GM12878 (cell line): ENCODE data around the gene EEF2K. TPM values are rescaled to one million over a fixed set of nuclear protein-coding genes. Genes with fewer than 3 reads are reported as not detected.

Source experiments
- ATAC-seq: fragments of 200-7000 bp; cut with Tn5 transposase; 3 replicates; pipeline ENCODE4 v1.9.1; 2020; ENCODE audit warnings: mild to moderate bottlenecking, moderate library complexity
- BruUV-seq: library from RNA; stranded (reverse); fragments of 400-500 nt; replicated peaks from 2 replicates; lab custom pipeline; 2021; lab: Mats Ljungman, UMichigan
- CTCF ChIA-PET: fragments of 300-600 bp; sonication (Branson Sonifier 250); formaldehyde crosslinking; extraction: SDS; loops from one replicate; lab custom pipeline; 2021; ENCODE audit warnings: inconsistent platforms; lab: Yijun Ruan, JAX
- POLR2A ChIA-PET: fragments of 350-600 bp; formaldehyde crosslinking; extraction: SDS; loops from one replicate; lab custom pipeline; 2021; ENCODE audit warnings: inconsistent platforms; lab: Charles Lee
- RAD21 ChIA-PET: fragments of 300-600 bp; sonication (Branson Sonifier 250); formaldehyde crosslinking; loops from one replicate; lab custom pipeline; 2023; ENCODE audit warnings: antibody characterized with exemption; ENCODE audit not compliant: unreplicated experiment; lab: Charles Lee
- SMC1A ChIA-PET: fragments of 300-600 bp; sonication (Branson Sonifier 250); formaldehyde crosslinking; loops from one replicate; lab custom pipeline; 2023; ENCODE audit not compliant: unreplicated experiment, uncharacterized antibody; lab: Charles Lee
- DNase-seq: peaks from one replicate; pipeline ENCODE4 v3.0.0-alpha.2; 2011; ENCODE audit warnings: low read depth, low spot score
- FAIRE-seq: peaks from 3 replicates; lab custom pipeline; 2011; peaks lifted over from hg19 to GRCh38; lab: Jason Lieb, UNC
- H2AFZ ChIP-seq: 2 replicates; pipeline ENCODE4 v1.6.0; 2011; ENCODE audit warnings: low read depth, low read length, control low read depth; ENCODE audit not compliant: control insufficient read depth
- H3K27ac ChIP-seq: 2 replicates; pipeline ENCODE4 v1.5.1; 2011; ENCODE audit warnings: control low read depth; ENCODE audit not compliant: control insufficient read depth, insufficient read depth
- H3K27me3 ChIP-seq, 2 experiments: replicated peaks in 1 of 2; 2 replicates each; pipeline versions ENCODE4 v1.6.0 to v1.6.1; 2011; ENCODE audit warnings: low read length in 1 of 2; ENCODE audit not compliant: control insufficient read depth in 2 of 2, insufficient read depth in 2 of 2
- H3K36me3 ChIP-seq, 2 experiments: 2 replicates each; pipeline ENCODE4 v1.5.1; 2011; ENCODE audit warnings: low read length in 1 of 2; ENCODE audit not compliant: control insufficient read depth in 2 of 2, insufficient read depth in 2 of 2
- H3K4me1 ChIP-seq: 2 replicates; pipeline ENCODE4 v1.6.1; 2011; ENCODE audit warnings: mild to moderate bottlenecking, low read length, moderate library complexity, mixed read lengths; ENCODE audit not compliant: control insufficient read depth, insufficient read depth
- H3K4me2 ChIP-seq: 2 replicates; pipeline ENCODE4 v1.6.0; 2011; ENCODE audit warnings: control low read depth; ENCODE audit not compliant: control insufficient read depth, insufficient read depth
- H3K4me3 ChIP-seq: fragments of 200-600 bp; sonication (generic); 2 replicates; pipeline ENCODE4 v1.5.1; 2016
- H3K79me2 ChIP-seq: 2 replicates; pipeline ENCODE4 v1.6.0; 2011; ENCODE audit warnings: low read length; ENCODE audit not compliant: control insufficient read depth, insufficient read depth
- H3K9ac ChIP-seq: 2 replicates; pipeline ENCODE4 v1.8.0; 2011; ENCODE audit warnings: low read length, control low read depth, mixed read lengths; ENCODE audit not compliant: control insufficient read depth, insufficient read depth
- H3K9me3 ChIP-seq: replicated peaks from 3 replicates; pipeline ENCODE4 v1.5.1; 2011; ENCODE audit warnings: mild to moderate bottlenecking, low read length; ENCODE audit not compliant: control insufficient read depth, insufficient read depth
- H4K20me1 ChIP-seq: 2 replicates; pipeline ENCODE4 v1.6.0; 2011; ENCODE audit not compliant: control insufficient read depth, insufficient read depth
- BRCA1 ChIP-seq: IDR thresholded peaks from 2 replicates; pipeline ENCODE4 v1.6.1; 2011; ENCODE audit warnings: low read depth, low read length, improper control_type of control experiment
- DPF2 ChIP-seq: fragments of 450-650 bp; IDR thresholded peaks from 2 replicates; pipeline ENCODE4 v1.6.1; 2017; ENCODE audit warnings: mild to moderate bottlenecking
- EED ChIP-seq: sonication (generic); IDR thresholded peaks from 2 replicates; pipeline ENCODE4 v1.6.1; 2016; ENCODE audit warnings: antibody characterized with exemption, low read depth
- EGR1 ChIP-seq, 2 experiments: IDR thresholded peaks; 1 replicate in 1 of 2; 2 replicates in 1 of 2; pipeline ENCODE4 v1.6.1; 2011 to 2012; ENCODE audit warnings: low read depth in 2 of 2, low read length in 2 of 2, borderline replicate concordance in 1 of 2, mild to moderate bottlenecking in 1 of 2, moderate library complexity in 1 of 2
- EZH2 ChIP-seq: IDR thresholded peaks from 2 replicates; pipeline ENCODE4 v1.6.1; 2012; ENCODE audit warnings: low read depth, mild to moderate bottlenecking, control low read depth, inconsistent platforms, low read length, borderline replicate concordance; ENCODE audit not compliant: control insufficient read depth
- FOS ChIP-seq: IDR thresholded peaks from 3 replicates; pipeline ENCODE4 v1.6.1; 2011; ENCODE audit warnings: borderline replicate concordance; ENCODE audit not compliant: insufficient read length; ENCODE audit errors: extremely low read depth
- HDAC6 ChIP-seq: fragments of 200-600 bp; sonication (generic); IDR thresholded peaks from one replicate; pipeline ENCODE4 v1.8.0; 2017; ENCODE audit warnings: antibody characterized with exemption; ENCODE audit not compliant: unreplicated experiment
- HDGF ChIP-seq: fragments of 450-650 bp; IDR thresholded peaks from 2 replicates; pipeline ENCODE4 v1.6.1; 2016; ENCODE audit warnings: antibody characterized with exemption
- NRF1 ChIP-seq: conservative IDR thresholded peaks from 2 replicates; pipeline ENCODE4 v1.6.1; 2011; ENCODE audit warnings: mild to moderate bottlenecking, low read depth, low read length, improper control_type of control experiment
- POLR2A ChIP-seq: IDR thresholded peaks from 2 replicates; pipeline ENCODE4 v1.6.1; 2011; ENCODE audit warnings: low read depth, mild to moderate bottlenecking, low read length
- RAD21 ChIP-seq: IDR thresholded peaks from 2 replicates; pipeline ENCODE4 v1.6.1; 2011; ENCODE audit warnings: mild to moderate bottlenecking, low read depth, low read length, moderate library complexity; ENCODE audit not compliant: insufficient read depth
- RB1 ChIP-seq: fragments of 450-650 bp; formaldehyde crosslinking; IDR thresholded peaks from 2 replicates; pipeline ENCODE4 v1.6.1; 2017; ENCODE audit warnings: mild to moderate bottlenecking, borderline replicate concordance
- RCOR1 ChIP-seq: conservative IDR thresholded peaks from 2 replicates; pipeline ENCODE4 v1.6.1; 2012; ENCODE audit warnings: low read depth, low read length, improper control_type of control experiment
- SMAD5 ChIP-seq: IDR thresholded peaks from 2 replicates; pipeline ENCODE4 v1.6.1; 2016; ENCODE audit warnings: antibody characterized with exemption, low read depth
- SP1 ChIP-seq: IDR thresholded peaks from one replicate; pipeline ENCODE4 v1.6.1; 2011; ENCODE audit warnings: low read depth, low read length
- STAT1 ChIP-seq: fragments of 450-650 bp; conservative IDR thresholded peaks from 2 replicates; pipeline ENCODE4 v1.6.1; 2014; ENCODE audit warnings: antibody characterized with exemption, mild to moderate bottlenecking
- STAT3 ChIP-seq: IDR thresholded peaks from 2 replicates; pipeline ENCODE4 v1.6.1; 2011; ENCODE audit warnings: low read depth, low read length, improper control_type of control experiment
- TAF1 ChIP-seq: IDR thresholded peaks from 2 replicates; pipeline ENCODE4 v1.6.1; 2011; ENCODE audit warnings: mild to moderate bottlenecking, low read depth, low read length, borderline replicate concordance
- TARDBP ChIP-seq: IDR thresholded peaks from 2 replicates; pipeline ENCODE4 v1.6.1; 2016; ENCODE audit warnings: borderline replicate concordance
- ZNF207 ChIP-seq: fragments of 450-650 bp; IDR thresholded peaks from 2 replicates; pipeline ENCODE4 v1.6.1; 2014; ENCODE audit warnings: antibody characterized with exemption, mild to moderate bottlenecking, borderline replicate concordance
- WGBS: methylation state at CpG from one replicate; pipeline ENCODE4 v1.1.6; 2016; ENCODE audit warnings: low lambda C conversion rate; ENCODE audit not compliant: insufficient replicate concordance, insufficient coverage; ENCODE audit errors: missing lambda C conversion rate; 5-methylcytosine and 5-hydroxymethylcytosine counted together
- in situ Hi-C: fragments of 300-500 bp; cut with MboI; formaldehyde crosslinking; loops from 9 replicates; pipeline ENCODE4 v1.14.3; 2018; ENCODE audit warnings: mixed read lengths
- intact Hi-C: fragments of 100-400 bp; cut with micrococcal nuclease; formaldehyde crosslinking; loops from one replicate; pipeline ENCODE4 v1.14.2; 2022; ENCODE audit not compliant: unreplicated experiment
- polyA plus RNA-seq, 11 experiments: library from polyadenylated mRNA; depleted of rRNA in 4 of 11; unstranded in 6 of 11; stranded (reverse) in 5 of 11; fragments of >200 nt; fragmentation: Nextera tagmentation in 4 of 11; fragmentation: Illumina TruSeq in 1 of 11; extraction: Ambion mirVana in 4 of 11; extraction: Trizol in 1 of 11; gene quantifications; 1 replicate in 1 of 11; 2 replicates in 10 of 11; pipeline versions ENCODE4 v1.2.1 to v1.2.3, GENCODE V29; 2011 to 2016; ENCODE audit warnings: inconsistent platforms in 2 of 11, missing spikeins in 2 of 11, low read depth in 1 of 11
- total RNA-seq, 4 experiments: library from RNA; depleted of rRNA in 3 of 4; stranded (reverse); fragments of >200 nt in 3 of 4; fragmentation: Illumina TruSeq in 1 of 4; extraction: Trizol in 1 of 4; gene quantifications; 2 replicates each; pipeline versions ENCODE4 v1.2.1 to v1.2.3, GENCODE V29; 2013 to 2021

The EEF2K gene
- total and polyA plus RNA-seq, 10 of the 15 experiments (the other 5 are each of a cell fraction or from before 2014, with no cell fraction given), result 2.0 to 29.6 (median 12.2) TPM

DNA sequence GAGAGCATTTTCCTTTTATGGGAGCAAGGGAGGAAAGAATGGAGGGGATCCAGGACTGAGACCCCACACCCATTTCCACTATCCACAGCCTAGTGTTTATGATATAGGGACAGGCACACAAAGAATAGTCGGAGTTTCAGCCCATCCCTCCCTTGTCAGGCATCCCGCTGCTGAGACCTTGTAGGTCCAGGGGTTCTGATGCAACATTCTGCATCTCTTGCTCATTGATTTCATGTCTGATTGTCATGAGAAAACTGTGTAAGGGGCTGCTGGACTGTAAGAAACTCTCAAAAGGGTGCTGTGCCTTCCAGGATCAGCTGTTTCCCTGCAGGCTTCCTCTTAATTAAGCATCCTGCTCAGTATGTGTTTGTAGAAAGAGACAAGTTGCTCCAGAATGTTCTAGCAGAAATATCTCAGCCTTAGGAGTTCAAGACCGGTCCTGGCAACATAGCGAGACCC, 85.8 kb downstream of the EEF2K start:
- H3K9ac ChIP-seq, result no peak overlapping the region
- no peak for FAIRE-seq
- H4K20me1 ChIP-seq, result no peaks in the 10 kb centered on the region
- H2AFZ ChIP-seq, result no peak overlapping the region
- H3K4me3 ChIP-seq, result no peak overlapping the region
- H3K79me2 ChIP-seq, result no peaks in the 10 kb centered on the region
- BruUV-seq, result no TSS peak
- ChIA-PET RAD21 (no interaction called here), SMC1A (no interaction called here), CTCF (no interaction called here), POLR2A (no interaction called here)
- no peaks in the 10 kb centered on the region for H3K36me3 ChIP-seq
- no peaks in the 10 kb centered on the region for H3K27me3 ChIP-seq
- H3K27ac ChIP-seq, result no peak overlapping the region
- in situ Hi-C loops (no loop called here), intact Hi-C loops (no loop called here)
- no peak for TF ChIP-seq ZNF207
- TF ChIP-seq RCOR1, result no peak
- no peak for TF ChIP-seq POLR2A
- no peak for TF ChIP-seq SMAD5
- no peak for TF ChIP-seq STAT1
- TF ChIP-seq SP1, result no peak
- TF ChIP-seq FOS, result no peak
- H3K9me3 ChIP-seq, result no peaks in the 10 kb centered on the region
- peaks cover 4% of the 10 kb centered on the region; the same call in 1 of the 2 replicates for H3K4me1 ChIP-seq
- no peak overlapping the region for H3K4me2 ChIP-seq
- 98% methylated on average over 4 of the region's 4 CpGs for WGBS
- no peak for DNase-seq
- ATAC-seq, result no peak

DNA sequence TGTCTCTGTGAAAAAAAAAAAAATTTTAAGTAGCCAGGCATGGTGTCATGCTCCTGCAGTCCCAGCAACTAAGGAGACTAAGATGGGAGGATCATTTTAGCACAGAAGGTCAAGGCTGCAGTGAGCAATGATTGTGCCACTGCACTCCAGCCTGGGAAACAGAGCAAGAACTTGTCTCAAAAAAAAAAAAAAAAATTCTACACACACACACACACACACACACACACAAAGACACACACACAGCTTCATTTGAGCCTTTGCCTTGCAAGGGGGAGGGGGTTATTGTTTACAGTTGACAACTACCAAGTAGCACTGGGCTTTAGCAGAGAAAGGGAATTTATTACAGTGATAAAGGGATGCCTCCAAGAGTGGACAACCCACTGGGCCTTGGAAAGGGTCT, 86.2 kb downstream of the EEF2K start:
- ChIA-PET POLR2A (no interaction called here), CTCF (no interaction called here), SMC1A (no interaction called here), RAD21 (no interaction called here)
- H3K27me3 ChIP-seq, result no peaks in the 10 kb centered on the region
- H3K4me3 ChIP-seq, result no peak overlapping the region
- no peak for DNase-seq
- H4K20me1 ChIP-seq, result no peaks in the 10 kb centered on the region
- no peak for FAIRE-seq
- in situ Hi-C loops, result no loop called here
- no peaks in the 10 kb centered on the region for H3K9me3 ChIP-seq
- no peak overlapping the region for H3K4me2 ChIP-seq
- no peaks in the 10 kb centered on the region for H3K36me3 ChIP-seq
- no peak overlapping the region for H3K9ac ChIP-seq
- H3K27ac ChIP-seq, result no peak overlapping the region
- H3K79me2 ChIP-seq, result peaks cover 1% of the 10 kb centered on the region
- H3K4me1 ChIP-seq, result peaks cover 4% of the 10 kb centered on the region; the same call in 1 of the 2 replicates
- no peak for ATAC-seq
- intact Hi-C loops, result no loop called here
- TF ChIP-seq SMAD5, result no peak
- no peak for TF ChIP-seq RB1
- no peak for TF ChIP-seq BRCA1
- TF ChIP-seq DPF2, result no peak
- TF ChIP-seq TAF1, result no peak
- TF ChIP-seq EED, result no peak
- no peak for TF ChIP-seq EGR1 (IDR thresholded peaks at IDR 0.05; ENCODE audit: borderline replicate concordance in 1 of 2, low read depth in 2 of 2, low read length in 2 of 2)
- no peak for TF ChIP-seq TARDBP
- no peak for TF ChIP-seq HDGF
- TF ChIP-seq STAT3, result no peak
- TF ChIP-seq RAD21, result no peak
- no peak for TF ChIP-seq HDAC6
- no peak for TF ChIP-seq NRF1
- TF ChIP-seq EZH2, result no peak
- BruUV-seq, result no TSS peak
- H2AFZ ChIP-seq, result no peak overlapping the region
